Posterior cingulate gyrus (tissue), 11 donors: Measurements from ENCODE around the gene RGS19.

Experiments
- DNase-seq, 10 donors: peaks; one replicate each; pipeline versions ENCODE4 v3.0.0 to v3.0.0-alpha.2; 2020 to 2021; ENCODE audit warnings: mixed read lengths in 3 of 10
- intact Hi-C: fragments of 100-400 bp; cut with DNase I; formaldehyde crosslinking; loops from one replicate; pipeline ENCODE4 v1.15.1; 2023

Gene RGS19

DNA sequence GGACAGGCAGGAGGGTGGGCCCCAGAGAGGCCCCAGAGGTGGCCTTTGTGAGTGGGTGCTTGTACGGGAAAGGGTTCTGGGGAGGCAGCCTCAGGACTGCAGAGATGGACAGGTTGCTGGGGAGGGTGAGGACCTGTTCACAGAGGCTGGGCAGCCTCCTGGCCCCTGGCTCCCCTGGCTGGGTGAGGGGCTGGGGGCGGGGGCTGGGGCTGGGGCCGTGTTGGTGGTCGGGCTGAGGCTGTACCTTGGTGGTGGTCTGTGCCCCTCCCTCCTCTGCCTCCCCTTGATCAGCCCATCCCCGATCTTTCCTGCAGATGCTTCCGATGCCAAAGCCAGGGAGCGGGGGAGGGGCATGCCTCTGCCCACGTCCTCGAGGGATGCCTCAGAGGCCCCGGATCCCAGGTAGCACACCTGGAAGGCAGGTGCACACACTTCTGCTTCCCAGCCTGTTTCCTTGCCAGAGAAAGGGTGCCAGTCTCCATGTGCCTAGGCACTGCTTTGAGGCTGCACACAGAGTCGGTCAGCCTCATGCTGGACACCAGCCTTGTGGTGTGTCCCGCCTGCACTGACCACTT is 11.5 kb downstream of the RGS19 start:
- intact Hi-C loops = no loop called here
- DNase-seq = no peak

DNA sequence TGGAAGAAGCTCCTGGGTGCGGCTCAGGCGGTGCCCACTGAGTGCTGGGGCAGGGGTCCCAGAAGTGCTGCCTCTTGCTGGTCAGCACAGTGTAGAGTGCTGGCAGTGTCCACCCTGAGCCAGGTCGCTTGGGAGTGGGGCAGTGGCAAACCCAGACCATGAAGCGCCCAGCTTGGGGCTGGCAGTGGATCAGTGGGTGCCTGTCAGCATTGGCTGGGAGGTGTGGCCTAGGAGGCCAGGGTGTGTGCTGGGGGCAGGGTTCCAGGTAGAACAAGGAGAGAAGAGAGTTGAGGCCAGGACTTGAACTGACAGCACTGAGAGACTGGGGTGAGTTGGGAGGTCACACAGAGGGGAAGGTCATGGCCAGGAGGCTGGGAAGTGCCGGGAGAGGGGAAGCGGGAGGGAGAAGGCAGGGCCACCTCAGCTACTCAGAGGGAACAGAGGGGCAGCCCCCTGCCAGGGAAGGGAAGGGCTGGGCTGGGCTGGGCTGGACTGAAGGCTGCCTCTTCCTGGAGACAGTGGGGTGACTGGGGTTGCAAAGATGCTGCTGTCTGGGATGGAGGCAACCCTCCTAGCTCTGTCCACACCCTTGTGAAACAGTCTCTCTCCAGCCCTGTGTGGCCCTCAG is 12.2 kb downstream of the RGS19 start:
- intact Hi-C loops = no loop called here
- DNase-seq = no peak

DNA sequence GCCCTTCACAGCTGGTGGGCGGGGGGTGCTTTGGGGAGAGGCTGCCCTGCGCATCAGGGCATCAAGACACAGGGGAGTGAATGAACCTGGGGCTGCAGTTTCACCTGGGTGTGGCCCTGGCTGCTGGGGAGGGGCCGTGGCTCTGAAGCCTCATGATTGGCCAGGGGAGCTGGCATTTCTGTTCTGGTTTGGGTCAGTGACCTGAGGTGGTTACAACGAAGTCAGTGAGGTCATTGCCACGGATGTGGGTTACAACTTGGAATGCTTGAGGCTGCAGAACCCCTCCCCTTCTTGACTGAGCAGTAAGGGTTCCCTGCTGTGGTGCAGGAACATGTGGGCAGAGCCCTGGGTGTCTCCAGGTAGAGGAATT is 13.4 kb downstream of the RGS19 start:
- intact Hi-C loops = no loop called here
- no peak for DNase-seq

DNA sequence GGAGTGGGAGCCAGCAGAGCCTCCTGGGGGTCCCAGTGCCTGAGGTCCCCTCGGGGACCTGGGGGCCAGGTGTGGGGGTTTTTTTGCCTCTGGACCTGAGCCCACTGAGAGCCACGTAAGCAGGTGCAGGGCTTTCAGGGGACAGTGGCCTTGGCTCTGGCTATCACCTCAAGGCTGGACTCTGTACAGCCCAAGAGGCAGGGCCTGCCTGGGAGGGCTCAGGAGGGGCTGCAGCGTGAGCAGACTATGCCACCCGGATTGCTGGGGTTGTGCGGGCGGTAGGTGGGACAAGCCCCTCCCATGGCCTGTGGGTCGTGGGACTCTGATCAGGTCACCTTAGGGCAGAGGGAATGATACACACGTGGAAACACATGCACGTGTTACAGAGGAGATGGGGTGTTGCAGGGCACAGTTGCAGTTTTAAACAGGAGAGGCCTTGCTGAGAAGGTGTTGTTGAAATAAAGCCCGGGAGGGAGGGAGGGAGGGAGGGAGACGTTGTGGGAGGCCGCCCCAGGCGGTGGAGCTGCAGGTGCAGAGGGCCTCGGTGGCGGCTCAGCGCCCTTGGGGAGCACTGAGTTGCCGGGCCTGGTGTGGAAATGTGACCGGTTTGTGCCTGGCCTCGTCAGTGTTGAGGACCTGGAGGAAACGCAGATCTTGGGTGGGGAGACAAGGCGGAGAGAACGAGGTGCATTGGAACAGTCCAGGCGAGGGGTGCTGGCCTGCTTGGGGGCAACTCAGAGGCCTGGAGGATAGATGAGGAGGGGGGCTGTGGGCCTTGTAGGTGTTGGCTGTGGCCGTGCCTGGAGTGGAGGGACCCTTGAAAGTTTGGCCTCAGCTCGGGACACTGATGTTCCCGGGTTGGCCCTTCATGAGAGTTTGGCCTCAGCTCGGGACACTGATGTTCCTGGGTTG is 14.0 kb downstream of the RGS19 start:
- no peak for DNase-seq

DNA sequence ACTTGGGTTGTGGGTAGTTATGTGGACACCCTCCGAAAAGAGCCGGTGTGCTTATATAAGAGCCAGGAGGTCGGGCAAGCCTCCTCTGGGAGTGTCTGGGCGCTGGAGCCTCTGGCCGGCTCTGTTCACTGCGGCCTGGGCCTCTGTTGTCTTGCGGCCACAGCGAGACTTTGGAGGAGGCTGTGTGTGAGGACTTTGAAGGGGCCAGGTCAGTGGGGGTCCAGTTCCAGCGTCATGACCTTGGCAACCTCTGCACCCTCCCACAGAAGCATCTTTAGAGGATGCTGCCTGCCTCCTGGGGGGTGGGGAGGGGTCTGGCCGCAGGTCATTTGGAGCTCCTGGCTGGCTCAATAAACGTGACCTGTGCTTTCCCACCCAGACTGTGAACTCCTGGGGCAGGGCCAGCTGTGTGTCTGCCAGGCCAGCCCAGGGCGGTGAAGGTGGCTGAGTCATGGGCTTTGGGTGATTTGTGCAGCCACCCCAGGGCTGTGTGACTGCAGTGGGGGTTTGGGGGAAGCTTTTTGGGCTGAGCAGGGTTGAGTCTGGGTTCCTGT is 15.1 kb downstream of the RGS19 start:
- intact Hi-C loops = loop anchor here (5.0 kb wide), 2 partner anchors 82 to 167 kb away; partner anchors contain the start of genes DNAJC5 and PRPF6
- no peak for DNase-seq

More for the DNA sequence above, 14.0 kb downstream of the RGS19 start:
- intact Hi-C loops = no loop called here

DNA sequence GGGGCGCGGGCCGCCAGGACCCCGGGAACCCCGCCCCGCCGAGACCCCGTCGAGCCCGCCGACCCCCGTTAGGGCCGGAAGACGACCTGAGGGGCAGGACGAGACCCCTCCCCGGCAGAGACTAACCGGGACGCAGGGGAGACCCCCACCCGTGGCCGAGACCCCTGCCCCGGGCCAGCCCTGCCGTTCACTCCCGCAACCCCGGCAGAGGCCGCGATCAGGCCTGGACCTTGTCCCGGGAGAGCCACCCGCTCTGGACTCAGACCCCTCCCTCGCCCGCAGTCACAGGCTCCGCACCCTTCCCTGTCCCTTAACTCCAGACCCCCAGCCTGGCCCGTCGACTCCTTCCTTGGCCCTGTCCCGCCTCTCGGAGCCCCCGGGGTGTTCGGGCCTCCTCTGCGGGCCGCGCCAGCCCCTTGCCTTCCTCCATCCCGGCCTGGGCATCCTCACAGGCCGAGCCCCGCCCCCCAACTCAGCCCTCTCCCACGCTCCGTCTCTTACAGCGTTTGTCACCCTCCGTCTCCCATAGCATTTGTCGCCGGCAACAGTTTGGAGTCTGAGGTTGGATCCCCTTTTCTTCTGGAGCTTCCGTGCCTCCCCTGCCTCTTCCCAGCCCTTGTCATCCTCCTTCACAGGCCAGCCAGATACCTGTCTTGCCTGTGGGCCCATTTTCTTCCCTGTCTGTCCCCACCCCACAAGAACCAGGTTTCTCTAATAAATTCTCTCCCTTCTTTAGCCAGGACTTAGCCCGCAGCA is 15.8 kb downstream of the RGS19 start:
- intact Hi-C loops = loop anchor here (1.0 to 5.0 kb wide), 3 partner anchors 81 to 166 kb away; partner anchors contain the start of genes DNAJC5, PRPF6 and UCKL1
- DNase-seq = peak in 5 of 10 donors; percentile 51 to 92 (median 56)

DNA sequence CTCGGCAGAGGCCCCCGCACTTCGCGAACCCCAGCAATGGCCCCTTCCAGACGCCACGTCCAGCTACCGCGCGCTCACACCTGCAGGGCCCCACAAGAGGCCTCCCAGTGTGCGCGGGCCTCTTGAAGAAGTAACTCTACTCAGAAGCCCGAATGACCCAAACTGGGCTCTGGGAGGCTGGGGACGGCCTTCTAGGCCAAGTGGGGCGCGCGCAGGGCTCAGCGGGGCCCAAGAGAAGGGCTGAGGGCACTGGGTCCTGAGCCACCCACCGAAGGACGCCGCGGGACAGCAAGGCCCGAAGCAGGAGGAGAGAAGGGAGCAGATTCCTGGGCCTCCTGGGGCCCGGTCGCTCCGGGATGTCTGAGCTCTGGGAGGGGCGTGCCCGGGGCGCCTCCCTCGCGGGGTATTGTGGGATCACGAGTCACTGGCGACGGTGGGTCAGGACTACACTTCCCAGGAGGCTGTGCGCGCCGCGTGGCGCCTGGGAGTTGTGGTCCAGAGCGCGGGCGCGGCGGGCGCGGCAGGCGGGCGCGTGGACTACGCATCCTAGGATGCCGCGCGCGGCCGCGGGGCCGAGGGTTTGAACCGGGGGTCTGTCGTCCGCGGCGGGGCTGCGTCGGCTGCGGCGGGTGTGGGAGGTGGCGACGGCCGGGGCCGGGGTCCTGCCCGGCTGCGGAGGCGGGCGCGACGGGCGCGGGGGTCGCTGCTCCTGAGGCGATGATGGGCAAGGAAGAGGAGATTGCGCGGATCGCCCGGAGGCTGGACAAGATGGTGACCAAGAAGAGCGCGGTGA is 16.5 kb downstream of the RGS19 start, which contains the start of gene TCEA2:
TCEA2 (plus strand) TSS at position 603 of the 793 bp plus-strand sequence; CDS start at position 718, 115 bp downstream.
- DNase-seq = peak; percentile 95 to 100 (median 99)
- intact Hi-C loops = loop anchor here (1.0 to 5.0 kb wide), 3 partner anchors 80 to 165 kb away; partner anchors contain the start of genes DNAJC5, PRPF6 and UCKL1

DNA sequence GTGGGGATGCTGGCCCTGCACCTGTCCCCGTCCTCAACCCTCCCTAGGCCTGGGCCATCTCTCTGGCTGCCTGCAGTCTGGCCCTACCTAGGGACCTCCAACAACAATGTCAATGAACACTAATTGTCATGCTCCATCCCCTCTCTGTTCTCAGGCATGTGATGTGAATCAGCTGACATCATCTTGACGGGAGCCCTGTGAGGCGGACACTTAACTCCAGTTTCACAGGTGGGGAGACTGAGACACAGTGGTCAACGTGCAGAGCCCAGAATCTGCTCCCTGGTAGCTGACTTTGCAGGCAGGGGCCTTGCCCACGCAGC is 17.1 kb downstream of the RGS19 start:
- DNase-seq = no peak
- intact Hi-C loops = loop anchor here (5.0 kb wide), 2 partner anchors 80 to 165 kb away; partner anchors contain the start of genes DNAJC5 and PRPF6

DNA sequence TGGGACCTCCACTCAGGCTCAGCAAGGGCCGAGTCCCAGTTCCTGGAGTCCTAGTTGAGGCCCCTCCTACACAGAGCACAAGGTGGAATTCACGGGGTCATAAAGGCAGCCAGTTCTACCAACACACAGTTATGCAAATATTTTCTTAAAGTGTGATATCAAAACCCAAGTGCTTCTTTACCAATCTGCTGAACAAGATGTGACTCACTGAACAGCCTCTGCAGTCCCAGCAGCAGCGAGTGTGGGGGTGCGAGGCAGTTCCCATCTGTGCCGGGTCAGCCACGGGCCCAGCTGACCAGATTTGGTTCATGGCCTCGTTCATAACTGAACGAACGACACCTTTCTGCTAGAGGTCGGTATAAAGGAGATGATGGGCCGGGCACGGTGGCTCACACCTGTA is 20.8 kb downstream of the RGS19 start:
- DNase-seq = peak in 3 of 10 donors; percentile 49 to 92 (median 85)
- intact Hi-C loops = no loop called here

DNA sequence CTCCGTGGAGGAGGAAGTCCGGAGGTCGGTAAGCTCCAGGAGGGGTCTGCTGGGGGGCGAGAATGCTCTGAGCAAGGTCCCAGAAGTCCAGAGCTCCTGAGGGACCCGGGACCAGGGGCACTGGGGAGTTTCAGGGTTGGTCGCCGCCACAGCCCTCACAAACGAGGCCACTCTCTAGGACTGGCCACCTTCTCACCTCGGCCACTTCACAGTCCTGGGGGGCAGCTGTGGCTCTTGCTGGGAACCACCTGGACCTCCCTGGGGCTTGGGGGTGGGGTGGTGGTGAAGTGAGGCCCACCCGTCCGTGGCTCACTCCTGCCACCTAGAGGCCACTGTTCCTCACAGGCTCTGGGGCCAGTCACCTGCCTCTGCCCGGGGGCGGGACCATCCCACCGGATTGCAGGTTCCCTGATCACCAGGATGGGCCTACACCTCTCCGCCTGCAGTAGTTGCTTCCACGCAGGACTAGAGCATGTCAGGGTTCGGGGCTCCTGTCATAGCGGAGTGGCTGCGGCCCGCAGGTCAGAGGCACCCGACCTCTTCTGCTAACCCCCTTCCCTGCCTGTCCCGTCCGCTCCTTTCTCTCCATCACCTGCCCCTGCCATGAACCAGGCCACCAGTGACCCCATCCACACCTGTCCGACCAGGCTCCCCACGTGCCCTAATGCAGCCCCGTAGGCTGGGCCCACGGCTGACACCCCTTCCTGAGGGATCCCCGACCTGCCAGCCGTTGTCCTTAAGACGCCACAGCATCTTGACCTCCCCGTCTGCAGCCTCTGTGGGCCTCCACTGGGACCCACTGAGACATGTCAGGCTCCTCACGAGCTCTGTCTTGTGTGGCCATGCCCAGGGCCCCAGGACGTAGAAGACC is 21.5 kb downstream of the RGS19 start:
- intact Hi-C loops = no loop called here
- peak in 9 of 10 donors; percentile 52 to 92 (median 67) for DNase-seq

DNA sequence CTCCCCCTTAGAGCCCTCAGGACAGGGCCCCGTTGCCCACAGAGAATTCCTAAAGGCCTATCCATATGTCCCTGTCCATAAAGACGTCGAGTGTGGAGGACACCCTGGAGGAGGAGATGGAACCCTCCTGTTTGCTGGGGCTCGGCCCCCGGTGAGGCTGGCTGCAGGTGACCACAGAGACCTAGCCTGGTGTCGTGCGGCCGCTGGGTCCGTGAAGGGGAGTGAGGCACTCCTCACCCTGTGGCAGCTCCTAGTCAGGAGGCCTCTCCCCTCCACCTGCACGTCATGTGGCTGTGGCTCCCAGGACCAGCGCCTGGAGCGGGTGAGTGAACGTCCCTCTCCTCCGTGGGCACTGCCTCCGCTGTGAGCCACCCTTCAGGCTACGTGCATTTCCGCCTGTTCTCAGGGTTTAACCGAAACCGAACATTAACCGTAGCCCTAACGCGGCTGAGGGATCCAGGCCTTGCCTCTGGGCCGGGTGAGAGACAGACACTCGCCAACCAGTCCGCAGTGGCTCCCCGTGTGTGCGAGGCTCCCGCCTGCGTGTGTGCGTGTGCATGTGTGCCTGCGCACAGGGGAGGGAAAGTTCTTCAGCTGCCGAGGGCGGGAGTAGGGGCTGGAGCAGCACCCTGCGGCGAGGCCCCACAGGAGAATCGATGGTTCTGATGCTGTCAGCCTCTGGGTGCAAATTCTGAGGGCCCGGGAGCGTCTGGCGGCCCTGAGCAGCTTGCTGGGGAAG is 22.3 kb downstream of the RGS19 start:
- no peak for DNase-seq
- intact Hi-C loops = no loop called here

DNA sequence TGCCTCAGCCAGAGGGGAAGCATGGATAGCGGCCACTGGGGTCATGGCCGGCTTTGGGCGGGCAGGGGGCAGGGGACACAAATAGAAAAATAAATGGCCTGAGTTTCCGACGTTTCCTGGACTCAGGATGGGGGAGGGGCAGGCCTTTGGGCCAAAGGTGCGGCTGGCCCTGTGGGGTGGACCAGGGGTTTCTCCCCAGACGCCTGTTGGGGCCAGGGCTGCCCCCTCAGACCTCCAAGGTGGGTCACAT is 22.8 kb downstream of the RGS19 start:
- DNase-seq = no peak
- intact Hi-C loops = no loop called here

DNA sequence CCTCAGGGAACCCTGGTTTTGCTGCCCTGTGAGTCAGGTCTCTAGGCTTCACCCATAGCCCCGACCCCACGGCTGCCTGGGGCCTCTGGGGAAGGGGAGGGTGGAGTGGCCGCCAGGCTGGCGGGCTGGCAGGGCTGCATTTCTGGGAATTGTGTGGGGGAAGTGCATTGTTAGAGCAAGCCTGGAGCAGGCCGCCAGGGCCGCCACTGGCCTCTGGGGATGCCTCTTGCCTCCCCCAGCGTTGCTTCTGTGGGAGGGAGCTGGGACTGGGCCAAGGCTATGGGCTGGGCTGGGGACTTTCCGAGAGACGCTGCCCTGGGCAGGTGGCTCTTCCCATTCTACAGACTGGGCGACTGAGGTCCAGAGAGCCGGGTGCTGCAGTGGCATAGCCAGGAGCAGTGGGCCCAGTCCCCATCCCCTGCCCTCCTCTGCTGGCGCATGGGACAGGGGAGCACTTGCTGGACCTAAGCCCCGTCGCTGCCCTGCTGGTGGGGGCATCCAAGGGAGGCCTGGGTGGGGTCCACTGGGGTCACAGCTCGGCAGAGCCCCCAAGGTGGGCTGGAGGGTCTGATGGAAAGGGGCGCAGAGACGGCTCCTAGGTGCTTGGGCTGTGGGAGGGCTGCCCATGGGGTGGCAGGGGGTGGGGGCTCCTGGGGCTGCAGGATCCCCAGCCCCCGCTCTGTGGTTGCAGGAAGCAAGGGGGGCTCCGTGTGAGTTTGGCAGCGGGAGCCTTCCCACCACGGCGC is 23.3 kb downstream of the RGS19 start:
- no peak for DNase-seq
- intact Hi-C loops = no loop called here

DNA sequence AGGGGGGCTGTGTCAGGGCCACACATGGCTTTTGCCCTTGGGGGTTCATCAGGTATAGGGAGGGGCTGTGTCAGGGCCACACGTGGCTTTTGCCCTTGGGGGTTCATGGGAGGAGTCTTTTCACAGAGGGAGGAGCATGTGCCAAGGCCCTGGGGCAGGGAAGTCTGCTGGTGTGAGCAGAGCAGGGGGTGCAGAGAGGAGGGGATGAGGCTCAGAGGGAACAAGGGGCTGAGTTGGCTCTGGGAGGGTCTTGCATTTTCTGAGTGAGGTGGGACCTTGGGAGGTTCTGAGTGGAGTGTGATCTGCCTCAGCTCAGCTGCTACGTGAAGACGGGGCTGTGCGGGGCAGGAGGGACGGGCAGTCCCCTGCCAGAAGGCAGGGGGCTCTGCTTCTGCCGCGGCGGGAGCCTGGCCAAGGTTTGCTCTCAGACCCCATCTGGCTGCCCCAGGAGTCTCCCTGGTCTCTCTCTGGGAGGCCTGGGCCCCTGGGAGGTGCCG is 23.9 kb downstream of the RGS19 start:
- intact Hi-C loops = no loop called here
- DNase-seq = no peak

DNA sequence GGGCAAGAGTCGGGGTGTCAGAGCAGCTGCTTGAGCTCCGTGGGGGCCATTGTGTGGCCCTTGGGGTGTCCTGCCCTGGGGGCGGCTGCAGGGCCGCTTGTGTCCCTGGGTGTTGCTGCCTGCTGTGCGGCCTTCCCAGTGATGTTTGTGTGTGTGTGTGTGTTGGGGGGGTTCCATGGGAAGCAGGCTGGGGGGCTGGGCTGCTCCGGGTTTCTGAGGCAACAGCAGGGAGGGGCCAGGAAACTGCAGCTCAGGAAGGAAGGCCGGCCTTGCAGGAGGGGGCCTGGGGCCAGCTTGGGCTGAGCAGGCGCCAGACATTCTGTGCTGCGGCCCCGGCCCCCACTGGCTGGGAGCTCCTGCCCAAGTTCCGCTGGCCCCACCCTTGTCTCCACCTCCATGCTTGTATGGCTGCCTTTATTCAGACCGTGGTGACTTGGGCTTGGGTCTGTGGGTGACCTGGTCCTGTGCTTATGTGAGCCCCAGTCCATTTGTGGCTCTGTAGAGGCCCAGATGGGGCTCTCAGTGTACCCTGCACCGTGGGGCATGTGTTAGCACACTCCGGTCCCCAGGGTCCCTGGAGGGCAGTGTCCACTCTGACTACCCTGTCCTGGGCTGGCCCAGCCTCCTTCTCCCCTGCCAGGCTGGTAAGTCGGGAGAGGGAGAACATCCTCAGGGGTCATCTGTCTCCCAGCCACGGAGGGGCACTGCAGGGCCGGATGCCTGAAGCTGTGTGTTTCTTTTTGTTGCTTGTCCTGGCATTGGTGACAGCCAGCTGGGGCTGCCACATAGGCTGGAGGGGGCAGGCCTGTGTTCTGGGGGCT is 25.3 kb downstream of the RGS19 start:
- DNase-seq = no peak
- intact Hi-C loops = no loop called here
